Neural cell (in vitro differentiated cells): ENCODE results near the gene DTL.

Source experiments
- EP300 ChIP-seq: fragments of 450-650 bp; conservative IDR thresholded peaks from 2 replicates; pipeline ENCODE4 v1.6.1; 2014; ENCODE audit warnings: antibody characterized with exemption, mild to moderate bottlenecking, moderate library complexity; ENCODE audit not compliant: poor library complexity, severe bottlenecking
- EZH2 ChIP-seq: fragments of 200-600, 300-800 bp; shearing (Covaris generic), sonication (generic); IDR thresholded peaks from 2 replicates; pipeline ENCODE4 v1.6.1; 2014; ENCODE audit warnings: antibody characterized with exemption, low read length, borderline replicate concordance, mild to moderate bottlenecking; ENCODE audit not compliant: insufficient read depth, poor library complexity, severe bottlenecking
- POLR2AphosphoS5 ChIP-seq: IDR thresholded peaks from 2 replicates; pipeline ENCODE4 v1.6.1; 2012
- SMC3 ChIP-seq: fragments of 450-650 bp; conservative IDR thresholded peaks from 2 replicates; pipeline ENCODE4 v1.6.1; 2014; ENCODE audit warnings: antibody characterized with exemption, mild to moderate bottlenecking, moderate library complexity; ENCODE audit not compliant: poor library complexity
- TAF1 ChIP-seq: IDR thresholded peaks from 2 replicates; pipeline ENCODE4 v1.6.1; 2012; ENCODE audit warnings: low read depth
- TF ChIP-seq, protein P1 (sequence below): fragments of 450-650 bp; IDR thresholded peaks from 2 replicates; pipeline ENCODE4 v1.5.1; 2014; ENCODE audit warnings: antibody characterized with exemption, mild to moderate bottlenecking, moderate library complexity; ENCODE audit not compliant: poor library complexity, severe bottlenecking
- TF ChIP-seq, protein P2 (sequence below): IDR thresholded peaks from 2 replicates; pipeline ENCODE4 v1.6.1; 2012; ENCODE audit warnings: borderline replicate concordance

DNA sequence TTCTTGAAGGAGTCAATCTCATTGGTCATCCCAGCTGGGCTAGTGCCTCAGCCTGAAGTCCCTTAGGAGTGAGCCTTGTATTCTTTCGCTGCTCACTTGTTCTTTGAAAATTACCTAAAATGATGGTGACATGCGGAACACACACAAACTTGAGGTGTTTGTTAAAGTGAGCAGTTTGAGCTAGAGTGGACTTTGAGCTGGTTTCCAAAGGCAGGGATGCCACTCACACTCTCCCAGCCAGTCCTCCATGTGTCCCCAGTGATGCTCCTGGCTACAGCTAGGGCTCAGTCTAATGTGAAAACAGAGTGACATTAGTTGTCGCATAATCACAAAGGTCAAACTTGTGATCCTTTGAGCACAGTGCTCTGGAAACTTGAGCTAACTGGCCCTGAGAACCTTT lies 84.3 kb downstream of the DTL start:
- TF ChIP-seq, protein P1, sequence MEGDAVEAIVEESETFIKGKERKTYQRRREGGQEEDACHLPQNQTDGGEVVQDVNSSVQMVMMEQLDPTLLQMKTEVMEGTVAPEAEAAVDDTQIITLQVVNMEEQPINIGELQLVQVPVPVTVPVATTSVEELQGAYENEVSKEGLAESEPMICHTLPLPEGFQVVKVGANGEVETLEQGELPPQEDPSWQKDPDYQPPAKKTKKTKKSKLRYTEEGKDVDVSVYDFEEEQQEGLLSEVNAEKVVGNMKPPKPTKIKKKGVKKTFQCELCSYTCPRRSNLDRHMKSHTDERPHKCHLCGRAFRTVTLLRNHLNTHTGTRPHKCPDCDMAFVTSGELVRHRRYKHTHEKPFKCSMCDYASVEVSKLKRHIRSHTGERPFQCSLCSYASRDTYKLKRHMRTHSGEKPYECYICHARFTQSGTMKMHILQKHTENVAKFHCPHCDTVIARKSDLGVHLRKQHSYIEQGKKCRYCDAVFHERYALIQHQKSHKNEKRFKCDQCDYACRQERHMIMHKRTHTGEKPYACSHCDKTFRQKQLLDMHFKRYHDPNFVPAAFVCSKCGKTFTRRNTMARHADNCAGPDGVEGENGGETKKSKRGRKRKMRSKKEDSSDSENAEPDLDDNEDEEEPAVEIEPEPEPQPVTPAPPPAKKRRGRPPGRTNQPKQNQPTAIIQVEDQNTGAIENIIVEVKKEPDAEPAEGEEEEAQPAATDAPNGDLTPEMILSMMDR: no peak
- no peak for TF ChIP-seq TAF1
- TF ChIP-seq, protein P2, sequence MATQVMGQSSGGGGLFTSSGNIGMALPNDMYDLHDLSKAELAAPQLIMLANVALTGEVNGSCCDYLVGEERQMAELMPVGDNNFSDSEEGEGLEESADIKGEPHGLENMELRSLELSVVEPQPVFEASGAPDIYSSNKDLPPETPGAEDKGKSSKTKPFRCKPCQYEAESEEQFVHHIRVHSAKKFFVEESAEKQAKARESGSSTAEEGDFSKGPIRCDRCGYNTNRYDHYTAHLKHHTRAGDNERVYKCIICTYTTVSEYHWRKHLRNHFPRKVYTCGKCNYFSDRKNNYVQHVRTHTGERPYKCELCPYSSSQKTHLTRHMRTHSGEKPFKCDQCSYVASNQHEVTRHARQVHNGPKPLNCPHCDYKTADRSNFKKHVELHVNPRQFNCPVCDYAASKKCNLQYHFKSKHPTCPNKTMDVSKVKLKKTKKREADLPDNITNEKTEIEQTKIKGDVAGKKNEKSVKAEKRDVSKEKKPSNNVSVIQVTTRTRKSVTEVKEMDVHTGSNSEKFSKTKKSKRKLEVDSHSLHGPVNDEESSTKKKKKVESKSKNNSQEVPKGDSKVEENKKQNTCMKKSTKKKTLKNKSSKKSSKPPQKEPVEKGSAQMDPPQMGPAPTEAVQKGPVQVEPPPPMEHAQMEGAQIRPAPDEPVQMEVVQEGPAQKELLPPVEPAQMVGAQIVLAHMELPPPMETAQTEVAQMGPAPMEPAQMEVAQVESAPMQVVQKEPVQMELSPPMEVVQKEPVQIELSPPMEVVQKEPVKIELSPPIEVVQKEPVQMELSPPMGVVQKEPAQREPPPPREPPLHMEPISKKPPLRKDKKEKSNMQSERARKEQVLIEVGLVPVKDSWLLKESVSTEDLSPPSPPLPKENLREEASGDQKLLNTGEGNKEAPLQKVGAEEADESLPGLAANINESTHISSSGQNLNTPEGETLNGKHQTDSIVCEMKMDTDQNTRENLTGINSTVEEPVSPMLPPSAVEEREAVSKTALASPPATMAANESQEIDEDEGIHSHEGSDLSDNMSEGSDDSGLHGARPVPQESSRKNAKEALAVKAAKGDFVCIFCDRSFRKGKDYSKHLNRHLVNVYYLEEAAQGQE: no peak
- TF ChIP-seq POLR2AphosphoS5: no peak
- no peak for TF ChIP-seq SMC3
- TF ChIP-seq EP300: no peak
- no peak for TF ChIP-seq EZH2
